Central memory CD8-positive, alpha-beta T cell (primary cell): Measurements from ENCODE around the gene MRM1.

Experiments
- ATAC-seq: fragments of 150-1000 bp; cut with Tn5 transposase; replicated peaks from 2 replicates; pipeline ENCODE4 v1.10.0; 2022; ENCODE audit warnings: mild to moderate bottlenecking, moderate FRiP score, moderate number of reproducible peaks; ENCODE audit not compliant: poor library complexity, severe bottlenecking; ENCODE audit errors: extremely low read depth
- DNase-seq, 2 donors: peaks; one replicate each; pipeline ENCODE4 v3.0.0; 2021; ENCODE audit warnings: low spot score in 2 of 2
- H3K27ac Mint-ChIP-seq: one replicate; pipeline ENCODE4 v1.8.0; 2022; ENCODE audit warnings: low read depth, mild to moderate bottlenecking, moderate library complexity, mixed read lengths
- H3K27me3 Mint-ChIP-seq: one replicate; pipeline ENCODE4 v1.8.0; 2022; ENCODE audit warnings: mixed read lengths
- H3K36me3 Mint-ChIP-seq: one replicate; pipeline ENCODE4 v1.8.0; 2022; ENCODE audit warnings: mild to moderate bottlenecking, moderate library complexity, mixed read lengths; ENCODE audit not compliant: insufficient read depth
- H3K4me1 Mint-ChIP-seq: one replicate; pipeline ENCODE4 v1.8.0; 2022; ENCODE audit warnings: mixed read lengths
- H3K4me3 Mint-ChIP-seq: one replicate; pipeline ENCODE4 v1.8.0; 2022; ENCODE audit warnings: mild to moderate bottlenecking, moderate library complexity, mixed read lengths
- H3K9me3 Mint-ChIP-seq: one replicate; pipeline ENCODE4 v1.8.0; 2022; ENCODE audit warnings: mixed read lengths

The MRM1 gene

DNA sequence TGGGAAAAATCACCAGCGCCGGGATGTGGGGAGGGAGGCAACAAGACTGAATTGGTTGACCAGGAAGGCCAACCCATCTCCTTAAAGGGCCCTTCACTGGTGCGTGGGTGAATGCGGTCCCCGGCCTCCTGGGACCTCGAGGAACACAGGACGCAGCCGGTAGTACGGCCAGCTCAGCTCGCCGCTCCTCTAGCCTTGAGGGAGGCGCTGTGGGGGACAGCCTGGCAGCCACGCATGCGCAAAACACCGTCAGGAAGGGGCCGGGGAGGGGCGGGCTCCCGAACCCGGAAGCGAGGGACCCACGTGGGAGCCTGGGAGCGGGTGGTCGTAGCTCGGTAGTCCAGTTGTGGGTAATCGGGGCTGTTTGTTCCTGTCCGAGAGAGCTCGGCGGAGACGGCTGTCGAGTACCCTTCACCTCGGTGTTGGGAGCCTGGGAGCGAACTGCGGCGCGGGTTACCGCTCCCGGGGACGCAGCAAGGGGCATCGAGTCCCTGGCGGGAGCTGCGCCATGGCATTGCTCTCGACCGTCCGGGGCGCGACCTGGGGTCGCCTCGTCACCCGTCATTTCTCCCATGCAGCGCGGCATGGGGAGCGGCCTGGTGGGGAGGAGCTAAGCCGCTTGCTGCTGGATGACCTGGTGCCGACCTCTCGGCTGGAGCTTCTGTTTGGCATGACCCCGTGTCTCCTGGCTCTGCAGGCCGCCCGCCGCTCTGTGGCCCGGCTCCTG lies at the start of gene MRM1:
Gene MRM1, plus strand, starts transcription at position 281 of the 727 bp plus-strand sequence. Its CDS starts 228 bp downstream, at position 509.
- Mint-ChIP-seq H3K4me3 (peak within 1 kb of the TSS; percentile 88), H3K9me3 (no peaks in the 10 kb centered on the region), H3K27me3 (no peaks in the 10 kb centered on the region), H3K36me3 (peaks cover 11% of the 10 kb centered on the region), H3K27ac (peak within 1 kb of the TSS; percentile 84), H3K4me1 (peaks cover 42% of the 10 kb centered on the region)
- DNase-seq (peak; percentile 70 to 78), ATAC-seq (peak; percentile 80)

GRCh38 chr17:36553459-36553858 lies 47.9 kb upstream of the MRM1 start:
- Mint-ChIP-seq H3K36me3 (peaks cover 40% of the 10 kb centered on the region), H3K4me3 (peak overlapping the region; percentile 25), H3K9me3 (no peaks in the 10 kb centered on the region), H3K27ac (no peak overlapping the region), H3K27me3 (no peaks in the 10 kb centered on the region), H3K4me1 (peaks cover 46% of the 10 kb centered on the region)
- DNase-seq (no peak), ATAC-seq (no peak)

DNA sequence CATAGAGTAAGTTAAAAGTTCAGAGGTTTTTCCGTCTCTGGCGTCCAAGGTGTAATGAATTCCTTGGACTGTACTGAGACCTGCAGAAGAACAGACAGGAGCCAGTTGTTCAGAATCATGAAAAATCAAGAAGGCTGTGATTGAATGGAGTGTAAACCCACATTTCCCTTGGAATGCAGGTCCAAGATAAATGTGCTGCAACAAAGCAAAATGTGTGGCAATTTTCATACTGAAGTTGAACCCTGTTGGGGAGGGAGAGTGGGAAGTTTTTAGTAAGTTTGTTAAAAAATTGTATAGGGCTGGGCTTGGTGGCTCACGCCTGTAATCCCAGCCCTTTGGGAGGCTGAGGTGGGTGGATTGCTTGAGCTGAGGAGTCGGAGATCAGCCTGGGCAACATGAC lies 35.3 kb upstream of the MRM1 start:
- no peak for ATAC-seq
- no peak overlapping the region for H3K4me3 Mint-ChIP-seq
- H3K4me1 Mint-ChIP-seq: peaks cover 25% of the 10 kb centered on the region
- H3K27ac Mint-ChIP-seq: no peak overlapping the region
- H3K36me3 Mint-ChIP-seq: peaks cover 87% of the 10 kb centered on the region
- no peak for DNase-seq
- H3K9me3 Mint-ChIP-seq: no peaks in the 10 kb centered on the region
- H3K27me3 Mint-ChIP-seq: no peaks in the 10 kb centered on the region

- Mint-ChIP-seq H3K9me3 (no peaks in the 10 kb centered on the region), H3K27me3 (no peaks in the 10 kb centered on the region), H3K4me3 (no peak overlapping the region), H3K36me3 (peaks cover 68% of the 10 kb centered on the region), H3K27ac (no peak overlapping the region), H3K4me1 (peaks cover 36% of the 10 kb centered on the region)
- no peak for DNase-seq
- no peak for ATAC-seq
Measured at GRCh38 chr17:36575028-36575427, 26.4 kb upstream of the MRM1 start.

DNA sequence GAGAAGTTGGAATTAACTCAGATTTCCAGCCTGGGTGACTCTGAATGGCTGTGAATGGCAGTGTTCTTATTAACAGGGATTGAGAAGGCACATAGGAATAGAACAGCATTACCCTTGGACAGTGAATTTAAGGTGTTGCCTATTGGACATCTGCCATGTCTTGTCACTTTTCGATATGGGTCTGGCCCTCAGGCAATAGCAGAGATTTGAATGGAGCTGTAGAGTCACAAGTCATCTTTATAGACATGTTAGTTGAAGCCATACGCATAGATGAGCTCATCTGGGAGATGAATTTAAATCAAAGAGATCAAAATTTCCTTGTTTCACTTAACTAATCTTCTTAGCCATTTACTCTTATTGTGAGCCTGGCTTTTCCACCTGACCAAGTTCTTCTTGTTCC lies 24.6 kb upstream of the MRM1 start:
- DNase-seq (no peak), ATAC-seq (no peak)
- Mint-ChIP-seq H3K36me3 (peaks cover 69% of the 10 kb centered on the region), H3K4me3 (no peak overlapping the region), H3K27ac (no peak overlapping the region), H3K4me1 (peaks cover 36% of the 10 kb centered on the region), H3K27me3 (no peaks in the 10 kb centered on the region), H3K9me3 (no peaks in the 10 kb centered on the region)

- Mint-ChIP-seq H3K4me1 (peaks cover 22% of the 10 kb centered on the region), H3K27ac (no peak overlapping the region), H3K4me3 (no peak overlapping the region), H3K36me3 (peaks cover 69% of the 10 kb centered on the region), H3K27me3 (no peaks in the 10 kb centered on the region), H3K9me3 (no peaks in the 10 kb centered on the region)
- DNase-seq (no peak), ATAC-seq (no peak)
Measured at GRCh38 chr17:36578671-36579070, 22.7 kb upstream of the MRM1 start.

DNA sequence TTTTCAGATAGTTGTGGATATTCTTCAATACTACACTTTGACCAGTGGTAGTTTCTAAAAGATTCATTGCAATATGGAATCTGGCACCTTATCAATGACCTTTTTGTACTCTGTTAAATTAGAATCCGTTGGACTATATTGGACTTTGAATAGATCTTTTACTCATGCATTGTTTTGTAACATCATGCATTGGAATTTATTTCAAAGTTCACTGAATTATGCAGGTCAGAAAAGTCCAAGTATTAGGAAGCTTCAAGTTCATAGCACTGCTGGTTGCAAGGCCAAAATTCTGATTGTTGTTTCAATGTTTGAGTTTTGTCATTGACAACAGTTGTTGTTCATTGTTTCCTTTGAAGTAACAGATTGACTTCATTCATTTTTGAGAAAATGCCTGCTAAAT lies 17.6 kb upstream of the MRM1 start:
- ATAC-seq: no peak
- no peak for DNase-seq
- H3K4me3 Mint-ChIP-seq: no peak overlapping the region
- H3K27me3 Mint-ChIP-seq: no peaks in the 10 kb centered on the region
- peaks cover 86% of the 10 kb centered on the region for H3K36me3 Mint-ChIP-seq
- no peak overlapping the region for H3K27ac Mint-ChIP-seq
- no peaks in the 10 kb centered on the region for H3K9me3 Mint-ChIP-seq
- H3K4me1 Mint-ChIP-seq: peaks cover 5% of the 10 kb centered on the region

GRCh38 chr17:36586138-36586537 lies 15.2 kb upstream of the MRM1 start:
- no peak overlapping the region for H3K4me3 Mint-ChIP-seq
- no peak for ATAC-seq
- no peaks in the 10 kb centered on the region for H3K27me3 Mint-ChIP-seq
- H3K4me1 Mint-ChIP-seq: peaks cover 3% of the 10 kb centered on the region
- DNase-seq: no peak
- H3K27ac Mint-ChIP-seq: peak overlapping the region; percentile 77
- H3K36me3 Mint-ChIP-seq: peaks cover 72% of the 10 kb centered on the region
- H3K9me3 Mint-ChIP-seq: no peaks in the 10 kb centered on the region

DNA sequence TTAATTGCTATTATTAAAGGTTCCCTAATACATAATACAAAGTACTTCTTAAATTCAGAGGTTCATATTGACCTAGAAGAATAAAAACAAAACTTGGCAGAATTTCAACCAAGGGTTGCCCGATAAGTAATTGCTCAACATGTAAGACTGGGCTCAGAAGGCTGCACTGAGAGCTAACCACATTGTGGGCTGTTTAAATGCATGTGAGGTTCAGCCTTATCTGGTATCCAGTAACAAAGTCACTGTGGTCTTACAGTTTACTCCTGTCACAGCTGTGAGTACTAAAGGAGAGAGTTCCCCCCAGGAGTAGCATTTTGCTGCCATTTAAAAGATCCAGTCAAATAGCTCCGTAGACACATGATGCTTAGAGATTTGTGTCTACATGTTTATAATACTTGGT lies 11.3 kb upstream of the MRM1 start:
- no peak overlapping the region for H3K27ac Mint-ChIP-seq
- H3K27me3 Mint-ChIP-seq: no peaks in the 10 kb centered on the region
- peaks cover 18% of the 10 kb centered on the region for H3K4me1 Mint-ChIP-seq
- H3K4me3 Mint-ChIP-seq: peak overlapping the region; percentile 6
- no peak for DNase-seq
- H3K36me3 Mint-ChIP-seq: peaks cover 41% of the 10 kb centered on the region
- no peak for ATAC-seq
- no peaks in the 10 kb centered on the region for H3K9me3 Mint-ChIP-seq

- DNase-seq (peak; percentile 34 to 40), ATAC-seq (peak; percentile 84)
- Mint-ChIP-seq H3K27ac (peak within 1 kb of the TSS; percentile 69), H3K4me3 (peak within 1 kb of the TSS; percentile 83), H3K4me1 (peaks cover 18% of the 10 kb centered on the region), H3K9me3 (no peaks in the 10 kb centered on the region), H3K36me3 (peaks cover 31% of the 10 kb centered on the region), H3K27me3 (no peaks in the 10 kb centered on the region)
Measured at GRCh38 chr17:36591434-36592315, 9.7 kb upstream of the MRM1 start, which contains the start of gene DHRS11. Gene DHRS11, plus strand, starts transcription at chr17:36591879. Its CDS starts 131 bp downstream, at chr17:36592010.

GRCh38 chr17:36592316-36592715 lies 9.1 kb upstream of the MRM1 start:
- ATAC-seq (no peak), DNase-seq (no peak)
- no peaks in the 10 kb centered on the region for H3K9me3 Mint-ChIP-seq
- no peak overlapping the region for H3K27ac Mint-ChIP-seq
- peaks cover 26% of the 10 kb centered on the region for H3K36me3 Mint-ChIP-seq
- peaks cover 18% of the 10 kb centered on the region for H3K4me1 Mint-ChIP-seq
- H3K27me3 Mint-ChIP-seq: no peaks in the 10 kb centered on the region
- peak overlapping the region; percentile 83 for H3K4me3 Mint-ChIP-seq

DNA sequence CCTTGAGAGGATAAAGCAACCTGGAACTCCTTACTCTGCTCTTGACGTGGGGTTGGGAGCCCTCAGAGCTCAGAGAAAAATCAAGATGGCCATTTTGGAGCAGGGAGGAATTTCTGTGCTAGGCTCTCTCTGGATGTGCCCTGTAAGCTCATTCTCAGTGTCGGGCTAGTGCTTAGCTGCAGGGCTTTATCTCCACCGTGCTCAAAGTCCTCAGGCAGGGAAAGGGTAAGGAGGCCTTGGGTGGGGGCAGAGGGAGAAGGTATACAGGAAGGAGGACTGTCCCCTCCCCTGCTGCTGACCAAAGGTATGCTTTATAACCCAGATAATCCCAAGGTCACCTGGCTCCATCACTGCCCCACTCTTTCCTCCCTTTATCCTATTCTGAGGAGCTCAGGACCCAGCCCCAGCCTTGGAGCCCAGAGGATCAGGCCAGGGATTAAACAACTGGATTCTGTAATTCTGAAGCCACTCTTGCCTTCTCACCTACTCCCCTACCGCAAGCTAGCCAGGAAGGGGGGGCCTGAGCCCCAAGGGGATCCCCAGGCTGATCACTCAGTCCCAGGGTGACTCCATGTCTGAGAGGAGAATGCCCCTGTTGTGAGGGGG lies 8.6 kb upstream of the MRM1 start:
- Mint-ChIP-seq H3K27me3 (no peaks in the 10 kb centered on the region), H3K9me3 (no peaks in the 10 kb centered on the region), H3K27ac (no peak overlapping the region), H3K4me1 (peaks cover 18% of the 10 kb centered on the region), H3K4me3 (peak overlapping the region; percentile 83), H3K36me3 (peaks cover 21% of the 10 kb centered on the region)
- no peak for ATAC-seq
- DNase-seq: no peak
